WTC11 (cell line): ENCODE measurements around the gene MRPS34. TPM values are rescaled to one million over a fixed set of nuclear protein-coding genes. Genes with fewer than 3 reads are reported as not detected.

Experiments used
- ATAC-seq: fragments of 200-7000 bp; cut with Tn5 transposase; 2 replicates; pipeline ENCODE4 v1.10.0; 2021; ENCODE audit warnings: mild to moderate bottlenecking, moderate library complexity
- CTCF ChIA-PET: fragments of 300-600 bp; sonication (Branson Sonifier 250); formaldehyde crosslinking; loops from one replicate; lab custom pipeline; 2021; ENCODE audit warnings: antibody characterized with exemption; lab: Charles Lee
- POLR2A ChIA-PET: fragments of 350-600 bp; sonication (Branson Sonifier 250); formaldehyde crosslinking; loops from one replicate; lab custom pipeline; 2021; ENCODE audit warnings: antibody characterized with exemption; lab: Charles Lee
- DNase-seq: peaks from one replicate; pipeline ENCODE4 v3.0.0; 2021; ENCODE audit warnings: low spot score
- H3K27ac Mint-ChIP-seq: 2 replicates; pipeline ENCODE4 v1.8.0; 2021; ENCODE audit warnings: mixed read lengths
- H3K27me3 Mint-ChIP-seq: 2 replicates; pipeline ENCODE4 v1.8.0; 2021; ENCODE audit warnings: low read depth, mild to moderate bottlenecking, moderate library complexity, mixed read lengths
- H3K36me3 Mint-ChIP-seq: 2 replicates; pipeline ENCODE4 v1.8.0; 2021; ENCODE audit warnings: mixed read lengths
- H3K4me1 Mint-ChIP-seq: 2 replicates; pipeline ENCODE4 v1.8.0; 2022; ENCODE audit warnings: mixed read lengths
- H3K4me3 Mint-ChIP-seq: 2 replicates; pipeline ENCODE4 v1.8.0; 2021; ENCODE audit warnings: mild to moderate bottlenecking, moderate library complexity, mixed read lengths
- H3K9me3 Mint-ChIP-seq: 2 replicates; pipeline ENCODE4 v1.8.0; 2021; ENCODE audit warnings: mixed read lengths
- ESRRA ChIP-seq: sonication (generic); formaldehyde crosslinking; IDR thresholded peaks from 2 replicates; pipeline ENCODE4 v1.8.1; 2022; ENCODE audit warnings: mild to moderate bottlenecking, missing genetic modification reagents, borderline replicate concordance
- ETV6 ChIP-seq: sonication (generic); formaldehyde crosslinking; IDR thresholded peaks from 2 replicates; pipeline ENCODE4 v1.8.1; 2022; ENCODE audit warnings: mild to moderate bottlenecking, missing genetic modification reagents
- GRHL2 ChIP-seq: fragments of 250-450 bp; sonication (Bioruptor Pico); IDR thresholded peaks from 2 replicates; pipeline ENCODE4 v1.8.0; 2022; ENCODE audit warnings: mild to moderate bottlenecking, moderate library complexity; ENCODE audit not compliant: insufficient replicate concordance, severe bottlenecking
- GTF2I ChIP-seq: fragments of 250-450 bp; sonication (Bioruptor Pico); conservative IDR thresholded peaks from 2 replicates; pipeline ENCODE4 v1.4.0; 2021; ENCODE audit warnings: mild to moderate bottlenecking
- NFYB ChIP-seq: sonication (generic); formaldehyde crosslinking; conservative IDR thresholded peaks from 2 replicates; pipeline ENCODE4 v1.8.0; 2022; ENCODE audit warnings: low read depth, missing genetic modification reagents
- SMAD4 ChIP-seq: sonication (generic); formaldehyde crosslinking; IDR thresholded peaks from 2 replicates; pipeline ENCODE4 v1.8.0; 2022; ENCODE audit warnings: mild to moderate bottlenecking, missing genetic modification reagents
- TEAD1 ChIP-seq: sonication (generic); formaldehyde crosslinking; IDR thresholded peaks from 2 replicates; pipeline ENCODE4 v1.8.0; 2022; ENCODE audit warnings: mild to moderate bottlenecking, missing genetic modification reagents
- ZNF219 ChIP-seq: sonication (generic); formaldehyde crosslinking; IDR thresholded peaks from 2 replicates; pipeline ENCODE4 v1.8.0; 2023; ENCODE audit warnings: missing genetic modification reagents, mild to moderate bottlenecking, borderline replicate concordance
- ZNF263 ChIP-seq: sonication (generic); formaldehyde crosslinking; IDR thresholded peaks from 2 replicates; pipeline ENCODE4 v1.8.1; 2022; ENCODE audit warnings: low read depth, mild to moderate bottlenecking, moderate library complexity, missing genetic modification reagents
- ZNF317 ChIP-seq: sonication (generic); formaldehyde crosslinking; IDR thresholded peaks from 2 replicates; pipeline ENCODE4 v1.8.1; 2023; ENCODE audit warnings: low read depth, mild to moderate bottlenecking, moderate library complexity, missing genetic modification reagents, borderline replicate concordance
- ZNF416 ChIP-seq: fragments of 250-450 bp; sonication (Bioruptor Pico); IDR thresholded peaks from 2 replicates; pipeline ENCODE4 v1.9.0; 2021; ENCODE audit warnings: mild to moderate bottlenecking, inconsistent platforms
- ZNF423 ChIP-seq: fragments of 250-450 bp; sonication (Bioruptor Pico); IDR thresholded peaks from 2 replicates; pipeline ENCODE4 v2.1.2; 2022; ENCODE audit warnings: mild to moderate bottlenecking, moderate library complexity
- ZNF671 ChIP-seq: fragments of 250-450 bp; sonication (Bioruptor Pico); IDR thresholded peaks from 2 replicates; pipeline ENCODE4 v1.8.0; 2021; ENCODE audit warnings: mild to moderate bottlenecking
- total RNA-seq: library from RNA; stranded (reverse); gene quantifications from 3 replicates; pipeline ENCODE4 v1.2.3, GENCODE V29; 2021
- TF ChIP-seq, protein P1 (sequence below): sonication (generic); formaldehyde crosslinking; IDR thresholded peaks from 2 replicates; pipeline ENCODE4 v1.8.1; 2023; ENCODE audit warnings: mild to moderate bottlenecking, missing genetic modification reagents
- TF ChIP-seq, protein P2 (sequence below): sonication (generic); formaldehyde crosslinking; IDR thresholded peaks from 2 replicates; pipeline ENCODE4 v1.8.1; 2023; ENCODE audit warnings: mild to moderate bottlenecking, moderate library complexity, missing genetic modification reagents
- TF ChIP-seq, protein P3 (sequence below): sonication (generic); formaldehyde crosslinking; IDR thresholded peaks from 2 replicates; pipeline ENCODE4 v1.8.1; 2022; ENCODE audit warnings: missing genetic modification reagents, borderline replicate concordance
- TF ChIP-seq, protein P4 (sequence below): fragments of 200-600 bp; IDR thresholded peaks from 2 replicates; pipeline ENCODE4 v1.8.0; 2022; ENCODE audit warnings: antibody characterized with exemption
- TF ChIP-seq, protein P5 (sequence below): sonication (generic); formaldehyde crosslinking; IDR thresholded peaks from 2 replicates; pipeline ENCODE4 v1.8.0; 2023; ENCODE audit warnings: missing genetic modification reagents, mild to moderate bottlenecking, borderline replicate concordance

MRPS34 gene
- total RNA-seq, 1 experiment from 2014 or later: 258 TPM

DNA sequence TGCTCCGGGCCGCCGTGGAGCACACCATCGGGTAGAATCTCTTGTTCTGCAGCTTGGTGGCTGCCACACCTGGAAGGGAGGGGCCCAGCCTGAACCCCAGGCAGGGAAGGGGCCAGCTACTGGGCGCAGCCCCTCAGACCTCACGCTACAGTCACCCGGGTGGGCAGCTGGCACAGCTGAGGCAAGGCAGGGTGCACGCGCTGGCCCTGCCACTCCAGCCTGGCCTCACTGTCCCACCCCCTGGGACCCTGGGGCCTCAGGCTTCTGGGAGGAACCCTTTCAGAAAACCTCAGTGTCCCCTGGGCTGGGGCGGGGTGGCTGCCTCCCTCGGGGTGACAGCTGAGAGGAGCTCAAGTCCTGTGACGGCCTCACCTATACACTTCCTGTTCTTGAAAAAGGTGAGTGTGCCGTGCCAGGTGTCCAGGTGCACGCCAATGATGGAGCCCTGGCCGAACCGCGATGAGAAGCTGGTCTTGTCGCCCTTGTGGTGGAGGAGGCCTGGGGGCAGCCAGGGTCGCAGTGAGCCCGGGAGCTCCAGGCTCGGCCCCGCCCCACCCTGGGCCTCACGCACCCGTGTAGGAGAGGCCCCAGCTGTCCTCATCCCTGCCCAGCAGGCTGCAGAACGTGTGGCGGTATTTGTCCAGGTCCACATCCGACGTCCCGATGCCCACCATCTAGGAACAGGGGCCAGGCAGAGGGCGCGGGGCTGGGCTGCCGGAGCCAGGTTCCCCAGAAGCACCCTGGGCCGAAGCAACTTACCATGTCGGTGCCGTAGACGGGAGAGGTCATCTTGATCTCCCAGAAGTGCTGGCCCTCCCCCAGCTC is 4.7 kb upstream of the MRPS34 start (continued):
- TF ChIP-seq, protein P1, sequence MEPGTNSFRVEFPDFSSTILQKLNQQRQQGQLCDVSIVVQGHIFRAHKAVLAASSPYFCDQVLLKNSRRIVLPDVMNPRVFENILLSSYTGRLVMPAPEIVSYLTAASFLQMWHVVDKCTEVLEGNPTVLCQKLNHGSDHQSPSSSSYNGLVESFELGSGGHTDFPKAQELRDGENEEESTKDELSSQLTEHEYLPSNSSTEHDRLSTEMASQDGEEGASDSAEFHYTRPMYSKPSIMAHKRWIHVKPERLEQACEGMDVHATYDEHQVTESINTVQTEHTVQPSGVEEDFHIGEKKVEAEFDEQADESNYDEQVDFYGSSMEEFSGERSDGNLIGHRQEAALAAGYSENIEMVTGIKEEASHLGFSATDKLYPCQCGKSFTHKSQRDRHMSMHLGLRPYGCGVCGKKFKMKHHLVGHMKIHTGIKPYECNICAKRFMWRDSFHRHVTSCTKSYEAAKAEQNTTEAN (CRISPR knock-in tag): no peak

DNA sequence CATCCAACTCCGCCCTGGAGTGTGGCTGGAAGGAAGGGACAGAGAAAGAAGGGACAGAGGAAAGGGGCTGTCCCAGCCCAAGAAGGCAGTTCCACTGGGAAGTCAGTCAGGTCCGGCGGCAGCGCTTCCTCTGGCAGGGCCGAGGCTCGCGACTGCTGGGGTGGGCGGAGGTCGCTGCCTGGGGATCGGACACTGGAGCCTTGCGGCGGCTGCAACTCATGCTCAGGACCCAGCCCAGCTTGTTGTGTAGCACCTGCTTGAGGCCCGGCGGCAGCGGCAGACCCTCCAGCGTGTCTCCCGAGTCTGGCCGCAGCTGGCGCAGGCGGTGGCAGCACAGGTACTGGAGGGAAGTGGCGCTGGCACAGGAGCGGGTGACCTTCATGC is 4.0 kb upstream of the MRPS34 start:
- no peak overlapping the region for H3K27ac Mint-ChIP-seq
- peaks cover 4% of the 10 kb centered on the region for H3K36me3 Mint-ChIP-seq
- DNase-seq (no peak), ATAC-seq (no peak)
- ChIA-PET CTCF (interaction anchor here (1.2 to 1.3 kb wide), 2 partner anchors 13 to 239 kb away, joined by 3 read pairs; no protein-coding TSS in a partner anchor), POLR2A (no interaction called here)
- H3K27me3 Mint-ChIP-seq: no peaks in the 10 kb centered on the region; the same call in 1 of the 2 replicates
- H3K4me3 Mint-ChIP-seq: no peak overlapping the region
- peaks cover 7% of the 10 kb centered on the region for H3K4me1 Mint-ChIP-seq
- no peaks in the 10 kb centered on the region for H3K9me3 Mint-ChIP-seq
- no peak for TF ChIP-seq TEAD1 (CRISPR knock-in tag)
- TF ChIP-seq, protein P2, sequence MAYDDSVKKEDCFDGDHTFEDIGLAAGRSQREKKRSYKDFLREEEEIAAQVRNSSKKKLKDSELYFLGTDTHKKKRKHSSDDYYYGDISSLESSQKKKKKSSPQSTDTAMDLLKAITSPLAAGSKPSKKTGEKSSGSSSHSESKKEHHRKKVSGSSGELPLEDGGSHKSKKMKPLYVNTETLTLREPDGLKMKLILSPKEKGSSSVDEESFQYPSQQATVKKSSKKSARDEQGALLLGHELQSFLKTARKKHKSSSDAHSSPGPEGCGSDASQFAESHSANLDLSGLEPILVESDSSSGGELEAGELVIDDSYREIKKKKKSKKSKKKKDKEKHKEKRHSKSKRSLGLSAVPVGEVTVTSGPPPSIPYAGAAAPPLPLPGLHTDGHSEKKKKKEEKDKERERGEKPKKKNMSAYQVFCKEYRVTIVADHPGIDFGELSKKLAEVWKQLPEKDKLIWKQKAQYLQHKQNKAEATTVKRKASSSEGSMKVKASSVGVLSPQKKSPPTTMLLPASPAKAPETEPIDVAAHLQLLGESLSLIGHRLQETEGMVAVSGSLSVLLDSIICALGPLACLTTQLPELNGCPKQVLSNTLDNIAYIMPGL (CRISPR knock-in tag): no peak
- TF ChIP-seq SMAD4 (CRISPR knock-in tag): no peak
- TF ChIP-seq GRHL2 (CRISPR knock-in tag): no peak
- TF ChIP-seq GTF2I (CRISPR knock-in tag): no peak
- TF ChIP-seq ETV6 (CRISPR knock-in tag): no peak
- no peak for TF ChIP-seq NFYB (CRISPR knock-in tag)
- TF ChIP-seq ZNF263 (CRISPR knock-in tag): no peak
- TF ChIP-seq ESRRA (CRISPR knock-in tag): no peak
- TF ChIP-seq, protein P3, sequence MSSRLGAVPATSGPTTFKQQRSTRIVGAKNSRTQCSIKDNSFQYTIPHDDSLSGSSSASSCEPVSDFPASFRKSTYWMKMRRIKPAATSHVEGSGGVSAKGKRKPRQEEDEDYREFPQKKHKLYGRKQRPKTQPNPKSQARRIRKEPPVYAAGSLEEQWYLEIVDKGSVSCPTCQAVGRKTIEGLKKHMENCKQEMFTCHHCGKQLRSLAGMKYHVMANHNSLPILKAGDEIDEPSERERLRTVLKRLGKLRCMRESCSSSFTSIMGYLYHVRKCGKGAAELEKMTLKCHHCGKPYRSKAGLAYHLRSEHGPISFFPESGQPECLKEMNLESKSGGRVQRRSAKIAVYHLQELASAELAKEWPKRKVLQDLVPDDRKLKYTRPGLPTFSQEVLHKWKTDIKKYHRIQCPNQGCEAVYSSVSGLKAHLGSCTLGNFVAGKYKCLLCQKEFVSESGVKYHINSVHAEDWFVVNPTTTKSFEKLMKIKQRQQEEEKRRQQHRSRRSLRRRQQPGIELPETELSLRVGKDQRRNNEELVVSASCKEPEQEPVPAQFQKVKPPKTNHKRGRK: no peak
- no peak for TF ChIP-seq ZNF423 (CRISPR knock-in tag)
- no peak for TF ChIP-seq ZNF317 (CRISPR knock-in tag)
- TF ChIP-seq ZNF219 (CRISPR knock-in tag): no peak
- no peak for TF ChIP-seq ZNF671 (CRISPR knock-in tag)
- TF ChIP-seq, protein P4, sequence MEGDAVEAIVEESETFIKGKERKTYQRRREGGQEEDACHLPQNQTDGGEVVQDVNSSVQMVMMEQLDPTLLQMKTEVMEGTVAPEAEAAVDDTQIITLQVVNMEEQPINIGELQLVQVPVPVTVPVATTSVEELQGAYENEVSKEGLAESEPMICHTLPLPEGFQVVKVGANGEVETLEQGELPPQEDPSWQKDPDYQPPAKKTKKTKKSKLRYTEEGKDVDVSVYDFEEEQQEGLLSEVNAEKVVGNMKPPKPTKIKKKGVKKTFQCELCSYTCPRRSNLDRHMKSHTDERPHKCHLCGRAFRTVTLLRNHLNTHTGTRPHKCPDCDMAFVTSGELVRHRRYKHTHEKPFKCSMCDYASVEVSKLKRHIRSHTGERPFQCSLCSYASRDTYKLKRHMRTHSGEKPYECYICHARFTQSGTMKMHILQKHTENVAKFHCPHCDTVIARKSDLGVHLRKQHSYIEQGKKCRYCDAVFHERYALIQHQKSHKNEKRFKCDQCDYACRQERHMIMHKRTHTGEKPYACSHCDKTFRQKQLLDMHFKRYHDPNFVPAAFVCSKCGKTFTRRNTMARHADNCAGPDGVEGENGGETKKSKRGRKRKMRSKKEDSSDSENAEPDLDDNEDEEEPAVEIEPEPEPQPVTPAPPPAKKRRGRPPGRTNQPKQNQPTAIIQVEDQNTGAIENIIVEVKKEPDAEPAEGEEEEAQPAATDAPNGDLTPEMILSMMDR: no peak
- TF ChIP-seq, protein P5, sequence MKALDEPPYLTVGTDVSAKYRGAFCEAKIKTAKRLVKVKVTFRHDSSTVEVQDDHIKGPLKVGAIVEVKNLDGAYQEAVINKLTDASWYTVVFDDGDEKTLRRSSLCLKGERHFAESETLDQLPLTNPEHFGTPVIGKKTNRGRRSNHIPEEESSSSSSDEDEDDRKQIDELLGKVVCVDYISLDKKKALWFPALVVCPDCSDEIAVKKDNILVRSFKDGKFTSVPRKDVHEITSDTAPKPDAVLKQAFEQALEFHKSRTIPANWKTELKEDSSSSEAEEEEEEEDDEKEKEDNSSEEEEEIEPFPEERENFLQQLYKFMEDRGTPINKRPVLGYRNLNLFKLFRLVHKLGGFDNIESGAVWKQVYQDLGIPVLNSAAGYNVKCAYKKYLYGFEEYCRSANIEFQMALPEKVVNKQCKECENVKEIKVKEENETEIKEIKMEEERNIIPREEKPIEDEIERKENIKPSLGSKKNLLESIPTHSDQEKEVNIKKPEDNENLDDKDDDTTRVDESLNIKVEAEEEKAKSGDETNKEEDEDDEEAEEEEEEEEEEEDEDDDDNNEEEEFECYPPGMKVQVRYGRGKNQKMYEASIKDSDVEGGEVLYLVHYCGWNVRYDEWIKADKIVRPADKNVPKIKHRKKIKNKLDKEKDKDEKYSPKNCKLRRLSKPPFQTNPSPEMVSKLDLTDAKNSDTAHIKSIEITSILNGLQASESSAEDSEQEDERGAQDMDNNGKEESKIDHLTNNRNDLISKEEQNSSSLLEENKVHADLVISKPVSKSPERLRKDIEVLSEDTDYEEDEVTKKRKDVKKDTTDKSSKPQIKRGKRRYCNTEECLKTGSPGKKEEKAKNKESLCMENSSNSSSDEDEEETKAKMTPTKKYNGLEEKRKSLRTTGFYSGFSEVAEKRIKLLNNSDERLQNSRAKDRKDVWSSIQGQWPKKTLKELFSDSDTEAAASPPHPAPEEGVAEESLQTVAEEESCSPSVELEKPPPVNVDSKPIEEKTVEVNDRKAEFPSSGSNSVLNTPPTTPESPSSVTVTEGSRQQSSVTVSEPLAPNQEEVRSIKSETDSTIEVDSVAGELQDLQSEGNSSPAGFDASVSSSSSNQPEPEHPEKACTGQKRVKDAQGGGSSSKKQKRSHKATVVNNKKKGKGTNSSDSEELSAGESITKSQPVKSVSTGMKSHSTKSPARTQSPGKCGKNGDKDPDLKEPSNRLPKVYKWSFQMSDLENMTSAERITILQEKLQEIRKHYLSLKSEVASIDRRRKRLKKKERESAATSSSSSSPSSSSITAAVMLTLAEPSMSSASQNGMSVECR (CRISPR knock-in tag): no peak
- no peak for TF ChIP-seq ZNF416 (CRISPR knock-in tag)
